ENCODE results near the gene CTCFL.
"Not testable (repeated sequence)": the region's sequence is repeated elsewhere in the genome, so short reads cannot be mapped to it uniquely, and the experiment has no call there.

CTCFL gene

DNA sequence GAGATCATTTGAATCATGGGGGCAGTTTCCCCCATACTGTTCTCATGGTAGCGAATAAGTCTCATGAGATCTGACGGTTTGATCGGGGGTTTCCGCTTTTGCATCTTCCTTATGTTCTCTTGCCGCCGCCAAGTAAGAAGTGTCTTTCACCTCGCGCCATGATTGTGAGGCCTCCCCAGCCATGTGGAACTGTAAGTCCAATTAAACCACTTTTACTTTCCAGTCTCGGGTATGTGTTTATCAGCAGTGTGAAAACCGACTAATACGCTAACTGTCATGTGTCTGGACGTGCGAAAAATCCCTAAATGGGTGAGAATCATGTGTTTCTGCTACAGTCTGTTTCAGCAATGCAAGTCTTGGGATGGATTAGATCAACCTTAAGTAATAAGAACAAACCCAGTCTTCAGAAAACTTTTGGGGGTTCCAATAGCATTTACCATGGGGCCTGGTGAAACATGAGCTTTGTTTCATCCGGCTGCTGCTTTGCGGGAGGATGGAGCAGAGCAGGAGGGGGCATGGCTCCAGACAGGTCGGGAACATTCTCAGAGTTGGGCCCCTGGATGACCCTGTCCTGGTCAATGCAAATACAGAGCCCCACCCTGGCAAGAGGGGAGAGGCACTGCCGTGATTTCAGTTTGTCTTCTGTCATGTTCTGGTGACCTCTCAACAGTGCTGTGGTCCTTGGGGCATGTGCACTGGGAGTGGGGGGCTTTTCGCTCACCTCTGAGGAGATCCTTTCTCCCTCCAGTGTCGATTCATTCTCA, 41.5 kb downstream of the CTCFL start:
- in situ Hi-C loops (cut with MboI; ENCODE audit: low sequenced_read_pairs) = no loop called here

GRCh38 chr20:57482796-57483195, 42.1 kb downstream of the CTCFL start:
- in situ Hi-C loops (cut with MboI; ENCODE audit: low sequenced_read_pairs) = no loop called here

GRCh38 chr20:57482148-57482547, 42.8 kb downstream of the CTCFL start:
- in situ Hi-C loops (cut with MboI; ENCODE audit: low sequenced_read_pairs) = no loop called here

DNA sequence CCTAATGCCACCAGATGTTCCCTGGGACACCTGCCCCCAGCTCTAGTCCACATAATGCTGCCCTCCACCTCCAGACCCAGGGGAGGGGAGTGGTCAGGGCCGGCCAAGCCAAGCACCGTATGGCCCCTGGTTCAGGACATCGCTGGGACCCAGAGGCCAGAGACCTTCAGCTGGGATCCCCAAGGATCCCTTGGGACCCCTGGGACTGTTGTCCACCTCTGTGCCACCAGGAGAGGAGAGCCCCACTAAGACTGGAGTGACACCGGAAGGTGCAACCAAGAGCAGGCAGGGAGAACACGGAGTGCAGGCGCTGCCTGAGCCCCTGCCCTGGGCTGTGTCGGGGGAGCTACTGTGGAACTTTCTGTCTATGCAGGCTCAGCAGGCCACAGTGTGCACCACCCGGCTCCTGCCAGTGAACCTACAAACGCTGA, 43.6 kb downstream of the CTCFL start:
- in situ Hi-C loops (cut with MboI; ENCODE audit: low sequenced_read_pairs) = no loop called here

DNA sequence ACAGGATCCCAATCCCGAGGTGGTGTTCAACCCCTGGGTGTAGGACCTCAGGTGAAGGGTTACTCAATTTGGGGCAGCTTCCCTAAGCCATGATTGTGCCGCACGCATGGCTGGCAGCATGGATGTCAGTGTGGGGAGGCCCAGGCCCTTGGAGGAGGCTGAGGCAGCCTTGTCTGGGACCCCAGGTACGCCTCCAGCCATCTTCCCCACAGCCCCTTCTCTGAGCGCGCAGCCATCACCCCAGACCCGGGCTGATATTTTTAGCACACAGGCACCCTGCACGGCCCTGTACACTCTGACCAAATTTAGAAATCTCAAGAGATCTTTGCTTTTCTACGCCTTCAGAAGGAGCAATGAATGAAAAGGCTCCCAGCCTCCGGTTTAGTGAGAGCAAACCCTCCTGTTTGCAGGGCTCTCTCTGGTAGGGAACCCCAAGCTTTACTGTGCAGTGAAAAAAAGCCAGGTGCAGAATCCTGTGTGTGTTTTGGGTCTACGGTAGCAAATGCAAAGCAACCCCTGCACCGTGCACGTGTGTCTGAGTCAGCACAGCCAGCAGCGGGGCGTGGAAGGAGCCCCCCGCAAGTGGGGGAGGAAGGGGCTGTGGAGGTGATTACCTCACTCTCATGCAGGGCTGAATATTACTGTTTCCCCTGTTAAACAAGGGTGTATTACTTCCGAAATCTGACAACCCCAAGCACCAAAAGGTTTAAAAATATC, 44.3 kb downstream of the CTCFL start:
- in situ Hi-C loops (cut with MboI; ENCODE audit: low sequenced_read_pairs) = no loop called here

DNA sequence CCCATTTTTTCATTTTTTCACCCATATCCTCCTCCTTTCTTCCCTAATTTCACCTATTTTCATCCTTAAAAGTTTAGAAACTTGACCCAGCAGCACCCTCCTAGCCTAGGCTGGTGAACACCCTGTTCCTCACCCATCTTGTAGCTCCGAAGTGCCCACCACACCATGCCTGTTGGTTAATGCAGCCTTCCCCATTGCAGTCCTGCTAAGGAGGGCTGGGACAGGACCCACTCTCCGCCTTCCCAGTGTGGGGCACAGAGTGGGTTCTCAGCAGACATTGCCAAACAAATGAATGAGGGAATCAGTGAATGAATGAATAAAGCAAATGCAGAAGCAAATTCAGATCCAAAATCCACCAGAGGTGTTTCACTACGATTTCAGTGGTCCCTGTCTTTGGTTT, 45.7 kb downstream of the CTCFL start:
- in situ Hi-C loops (cut with MboI; ENCODE audit: low sequenced_read_pairs) = loop anchor here (5.0 kb wide), 1 partner anchor 92 kb away; no protein-coding TSS in a partner anchor

DNA sequence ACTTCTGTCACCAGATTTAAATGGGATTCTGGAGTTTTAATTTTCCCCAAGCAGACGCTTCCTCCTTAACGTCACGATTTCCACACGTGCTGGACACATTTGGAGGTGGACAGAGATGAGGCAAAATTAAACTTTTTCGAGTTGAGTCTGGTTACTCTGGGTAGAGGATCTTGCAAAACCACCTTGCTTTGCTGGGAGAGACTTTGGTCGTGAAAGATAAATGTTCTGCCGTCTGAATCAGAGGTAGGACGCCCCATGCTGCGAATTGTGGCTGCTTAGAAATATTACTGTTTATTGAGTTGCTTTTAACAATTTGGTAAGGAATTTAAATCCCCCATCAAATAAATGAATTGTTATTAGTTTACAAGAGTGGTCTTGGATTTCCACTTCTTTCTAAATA, 46.8 kb downstream of the CTCFL start:
- in situ Hi-C loops (cut with MboI; ENCODE audit: low sequenced_read_pairs) = loop anchor here (5.0 kb wide), 1 partner anchor 91 kb away; no protein-coding TSS in a partner anchor

DNA sequence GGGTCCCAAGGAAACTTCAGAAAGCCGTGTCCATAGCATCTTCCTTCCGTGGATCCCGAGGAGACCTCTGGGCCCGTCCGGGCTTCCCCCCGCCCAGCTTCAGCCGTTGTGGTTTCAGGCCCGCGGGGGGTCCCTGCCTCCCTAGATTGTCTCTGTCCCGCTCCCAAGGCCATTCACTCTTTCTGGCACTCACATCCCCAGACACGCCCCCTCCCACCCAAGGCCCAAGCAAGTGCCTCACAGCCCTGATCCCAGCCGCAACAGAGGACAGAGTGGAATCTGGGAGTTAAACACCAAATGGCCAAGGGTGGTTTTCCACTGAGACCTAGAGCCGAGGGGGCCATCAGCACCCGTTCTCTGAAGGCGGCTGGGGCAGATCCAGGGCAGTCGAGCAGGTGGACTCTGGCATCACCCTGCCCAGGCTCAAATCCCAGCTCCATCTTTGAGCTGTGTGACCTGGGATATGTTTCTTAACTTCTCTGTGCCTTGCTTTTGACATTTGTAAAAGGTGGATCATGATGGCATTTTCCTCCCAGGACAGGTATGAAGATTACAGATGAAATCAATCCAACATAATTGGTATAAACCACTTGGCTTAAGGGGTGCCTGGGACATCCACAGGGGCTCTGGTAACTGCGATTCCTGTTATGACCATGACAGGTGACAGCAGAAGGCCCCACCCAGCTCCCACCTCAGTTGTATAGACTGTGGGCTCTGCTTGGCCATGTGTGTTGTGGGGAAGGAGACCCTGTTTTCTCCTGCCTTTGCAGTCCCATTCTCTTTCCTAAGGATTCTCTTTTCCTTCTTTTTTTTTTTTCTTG, 48.1 kb downstream of the CTCFL start:
- in situ Hi-C loops (cut with MboI; ENCODE audit: low sequenced_read_pairs) = loop anchor here (5.0 kb wide), 1 partner anchor 90 kb away; no protein-coding TSS in a partner anchor

- in situ Hi-C loops (cut with MboI; ENCODE audit: low sequenced_read_pairs) = loop anchor here (5.0 kb wide), 1 partner anchor 89 kb away; no protein-coding TSS in a partner anchor
Measured at GRCh38 chr20:57476084-57476526, 48.8 kb downstream of the CTCFL start.

- in situ Hi-C loops (cut with MboI; ENCODE audit: low sequenced_read_pairs) = loop anchor here (5.0 kb wide), 1 partner anchor 88 kb away; no protein-coding TSS in a partner anchor
Measured at GRCh38 chr20:57475388-57476083, 49.4 kb downstream of the CTCFL start.

- in situ Hi-C loops (cut with MboI; ENCODE audit: low sequenced_read_pairs) = loop anchor here (5.0 kb wide), 1 partner anchor 88 kb away; no protein-coding TSS in a partner anchor
Measured at GRCh38 chr20:57474816-57475215, 50.1 kb downstream of the CTCFL start.

DNA sequence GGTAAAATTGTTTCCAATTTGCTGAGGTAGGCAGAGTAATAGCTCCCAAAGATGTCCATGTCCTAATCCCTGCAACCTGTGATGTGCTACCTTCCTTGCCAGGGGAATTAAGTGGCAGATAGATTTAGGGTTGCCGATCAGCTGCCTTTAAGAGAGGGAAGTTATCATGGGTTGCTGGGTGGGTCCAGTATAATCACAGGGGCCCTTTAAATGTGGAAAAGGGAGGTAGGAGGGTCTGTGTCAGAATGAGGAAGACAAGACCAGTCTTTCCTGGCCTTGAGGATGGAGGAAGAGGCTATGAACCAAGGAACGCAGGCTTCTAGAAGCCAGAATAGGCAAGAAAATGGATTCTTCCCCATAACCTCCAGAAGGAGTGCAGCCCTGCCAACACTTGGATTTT, 50.7 kb downstream of the CTCFL start:
- in situ Hi-C loops (cut with MboI; ENCODE audit: low sequenced_read_pairs) = no loop called here

GRCh38 chr20:57473246-57474048, 51.5 kb downstream of the CTCFL start:
- in situ Hi-C loops (cut with MboI; ENCODE audit: low sequenced_read_pairs) = no loop called here

- in situ Hi-C loops (cut with MboI; ENCODE audit: low sequenced_read_pairs) = not testable (repeated sequence)
Measured at GRCh38 chr20:57472474-57472873, 52.5 kb downstream of the CTCFL start.

- in situ Hi-C loops (cut with MboI; ENCODE audit: low sequenced_read_pairs) = no loop called here
Measured at GRCh38 chr20:57471496-57472372, 53.2 kb downstream of the CTCFL start.

DNA sequence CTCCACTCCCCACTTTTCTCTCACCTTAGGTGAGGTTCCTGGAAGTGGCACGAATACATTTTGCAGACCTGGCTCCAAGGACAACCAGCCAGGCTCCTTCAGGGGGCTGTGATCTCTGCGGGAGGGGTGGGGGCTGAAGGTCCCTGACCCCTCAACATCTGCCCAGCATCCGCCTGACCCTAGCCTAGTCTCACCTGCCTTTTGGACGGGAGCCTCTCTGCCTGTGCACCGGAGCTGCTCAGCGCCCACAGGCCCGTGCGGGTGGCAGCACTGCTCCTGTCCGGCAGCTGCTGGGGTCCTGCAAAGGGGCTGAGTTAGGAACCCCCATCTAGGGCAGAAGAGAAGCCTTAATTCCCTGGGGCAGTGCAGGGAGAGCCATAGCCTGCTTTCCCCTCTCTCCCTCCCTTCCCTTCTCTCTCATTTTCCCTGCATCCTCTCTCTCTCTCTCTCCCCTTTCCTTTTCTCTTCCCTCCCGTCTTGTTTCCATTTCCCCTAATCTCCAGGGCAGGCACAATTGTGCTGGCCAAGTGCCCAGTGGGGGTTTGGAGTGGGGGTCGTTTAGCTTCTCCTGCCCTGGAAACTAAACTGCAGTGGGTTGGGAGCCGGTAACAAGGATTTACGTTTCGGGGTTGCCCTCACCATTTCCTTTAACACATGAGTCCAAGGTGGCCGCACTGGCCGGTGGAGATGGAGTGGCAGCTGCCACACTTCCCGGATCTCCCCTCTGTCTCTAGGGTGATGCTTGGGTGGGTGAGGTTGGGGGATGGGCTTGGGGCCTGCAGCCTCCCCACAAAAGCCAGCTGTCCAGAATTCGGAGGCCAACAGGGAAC, 54.1 kb downstream of the CTCFL start:
- in situ Hi-C loops (cut with MboI; ENCODE audit: low sequenced_read_pairs) = no loop called here

GRCh38 chr20:57470212-57470522, 54.8 kb downstream of the CTCFL start:
- in situ Hi-C loops (cut with MboI; ENCODE audit: low sequenced_read_pairs) = no loop called here
